Mesodermal cell (in vitro differentiated cells): ENCODE data around the gene SOX12. TPM values are rescaled to one million over a fixed set of nuclear protein-coding genes. Genes with fewer than 3 reads are reported as not detected.

Source experiments
- H3K27ac ChIP-seq: 2 replicates; pipeline ENCODE4 v1.7.0; 2013; ENCODE audit warnings: mild to moderate bottlenecking, low read depth, low read length, moderate library complexity; ENCODE audit not compliant: severe bottlenecking
- H3K36me3 ChIP-seq: 2 replicates; pipeline ENCODE4 v1.7.1; 2013; ENCODE audit warnings: mild to moderate bottlenecking, low read length, moderate library complexity; ENCODE audit not compliant: control insufficient read depth, insufficient read depth
- H3K4me1 ChIP-seq: one replicate; pipeline ENCODE4 v1.7.1; 2013; ENCODE audit warnings: mild to moderate bottlenecking, low read length; ENCODE audit not compliant: insufficient read depth, control insufficient read depth, poor library complexity, severe bottlenecking
- H3K4me3 ChIP-seq: 2 replicates; pipeline ENCODE4 v1.7.0; 2013; ENCODE audit warnings: low read length, control low read depth, mild to moderate bottlenecking; ENCODE audit not compliant: insufficient read depth, poor library complexity, severe bottlenecking; ENCODE audit errors: extremely low read depth
- H3K9me3 ChIP-seq: 2 replicates; pipeline ENCODE4 v1.7.1; 2013; ENCODE audit warnings: mild to moderate bottlenecking, low read length, moderate library complexity; ENCODE audit not compliant: control insufficient read depth
- WGBS, 2 experiments: methylation state at CpG; one replicate each; pipeline ENCODE4 v1.1.5; 2013; ENCODE audit warnings: missing lambda C conversion rate in 2 of 2; ENCODE audit not compliant: insufficient coverage in 2 of 2; 5-methylcytosine and 5-hydroxymethylcytosine counted together
- polyA plus RNA-seq, 2 experiments: library from polyadenylated mRNA; stranded (reverse); fragments of 50-300 nt; gene quantifications; one replicate each; pipeline ENCODE4 v1.2.3, GENCODE V29; 2013

Gene SOX12
- 42.8 TPM for polyA plus RNA-seq (2013, experiment 1 of 2)
- polyA plus RNA-seq (2013, experiment 2 of 2), result 40.6 TPM

- WGBS, 2 experiments, result 0% methylated on average over 63 to 88 of the region's 106 CpGs
- H3K36me3 ChIP-seq, result peaks cover 25% of the 10 kb centered on the region
- H3K27ac ChIP-seq, result peak within 1 kb of the TSS; percentile 93
- H3K4me1 ChIP-seq, result peaks cover 12% of the 10 kb centered on the region
- H3K9me3 ChIP-seq, result peaks cover 3% of the 10 kb centered on the region
- H3K4me3 ChIP-seq, result peak within 1 kb of the TSS; percentile 84
Measured at GRCh38 chr20:325045-325888, at the start of gene SOX12. SOX12 (plus strand) TSS chr20:325552; CDS start chr20:325925, 373 bp downstream.

DNA sequence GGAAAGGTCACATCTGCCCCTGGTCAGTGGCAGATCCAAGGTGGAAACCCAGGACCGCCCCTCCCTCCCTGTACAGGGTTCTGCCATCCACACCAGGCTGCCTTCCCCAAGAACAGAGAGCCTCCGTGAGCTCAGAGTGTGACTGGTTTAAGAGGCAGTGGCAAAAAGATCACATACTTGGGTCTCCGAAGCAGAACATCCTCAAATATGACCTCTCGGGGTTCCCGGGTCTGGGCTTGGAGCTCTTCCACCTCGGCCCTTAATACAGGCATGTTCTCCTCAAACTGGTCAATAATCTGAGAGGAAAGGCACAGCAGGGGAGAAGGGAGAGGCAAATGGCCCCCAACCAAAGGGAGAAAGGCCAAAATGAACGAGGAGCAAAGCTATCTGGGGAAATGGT lies 49.6 kb upstream of the SOX12 start:
- Histone ChIP-seq H3K27ac (no peak overlapping the region), H3K9me3 (no peaks in the 10 kb centered on the region), H3K36me3 (peaks cover 71% of the 10 kb centered on the region), H3K4me1 (no peaks in the 10 kb centered on the region), H3K4me3 (no peak overlapping the region)
- WGBS, 2 experiments, result 96 to 99% methylated on average over 4 to 5 of the region's 7 CpGs

DNA sequence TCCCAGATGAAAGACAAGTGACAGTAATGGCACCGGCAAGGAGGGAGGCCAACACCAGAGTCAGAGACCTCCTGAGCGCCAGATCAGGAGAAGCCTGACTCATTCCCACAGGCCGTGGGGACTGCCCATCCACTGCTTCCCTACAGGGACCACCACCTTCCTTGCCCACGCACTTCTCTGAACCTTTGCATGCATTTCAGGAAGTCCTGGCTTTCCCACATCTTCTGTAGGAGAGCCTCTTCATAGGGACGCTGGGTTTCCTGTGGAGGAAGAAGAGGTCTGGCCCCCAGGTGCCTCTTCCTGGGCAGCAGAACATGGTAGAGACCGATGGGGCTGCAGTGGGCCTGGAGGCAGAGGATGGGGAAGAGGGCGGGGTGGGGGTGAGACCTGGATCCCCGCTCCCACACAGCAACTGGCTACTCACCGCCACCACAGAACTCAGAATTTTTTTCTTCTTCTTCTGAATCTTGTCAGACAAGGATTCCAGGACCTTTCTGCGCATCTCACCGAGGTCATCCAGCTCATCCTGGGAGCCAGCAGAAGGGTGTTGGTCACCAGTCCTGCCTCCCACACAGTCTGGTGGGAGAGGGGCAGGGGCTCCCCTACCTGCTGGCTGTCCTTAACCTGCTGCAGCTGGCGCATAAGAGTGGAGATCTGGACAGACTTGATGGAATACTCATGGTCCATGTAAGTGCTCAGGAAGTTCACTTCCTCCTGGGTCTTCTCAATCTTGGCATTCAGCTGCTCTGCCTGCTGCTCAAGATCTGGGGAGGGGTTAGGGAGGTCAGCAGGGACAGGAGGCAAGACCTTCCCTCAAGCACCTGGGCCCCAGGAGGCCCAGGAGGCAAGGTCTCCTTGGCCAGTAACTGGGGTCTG lies 48.5 kb upstream of the SOX12 start:
- Histone ChIP-seq H3K36me3 (peaks cover 75% of the 10 kb centered on the region), H3K4me3 (no peak overlapping the region), H3K27ac (no peak overlapping the region), H3K4me1 (no peaks in the 10 kb centered on the region), H3K9me3 (no peaks in the 10 kb centered on the region)
- 90 to 99% methylated on average over 7 to 8 of the region's 12 CpGs for WGBS, 2 experiments

- no peaks in the 10 kb centered on the region for H3K9me3 ChIP-seq
- WGBS, 2 experiments, result 0% methylated on average over 1 of the region's 3 CpGs
- no peak overlapping the region for H3K4me3 ChIP-seq
- peaks cover 81% of the 10 kb centered on the region for H3K36me3 ChIP-seq
- no peaks in the 10 kb centered on the region for H3K4me1 ChIP-seq
- no peak overlapping the region for H3K27ac ChIP-seq
Measured at GRCh38 chr20:277496-277781, 47.9 kb upstream of the SOX12 start.

DNA sequence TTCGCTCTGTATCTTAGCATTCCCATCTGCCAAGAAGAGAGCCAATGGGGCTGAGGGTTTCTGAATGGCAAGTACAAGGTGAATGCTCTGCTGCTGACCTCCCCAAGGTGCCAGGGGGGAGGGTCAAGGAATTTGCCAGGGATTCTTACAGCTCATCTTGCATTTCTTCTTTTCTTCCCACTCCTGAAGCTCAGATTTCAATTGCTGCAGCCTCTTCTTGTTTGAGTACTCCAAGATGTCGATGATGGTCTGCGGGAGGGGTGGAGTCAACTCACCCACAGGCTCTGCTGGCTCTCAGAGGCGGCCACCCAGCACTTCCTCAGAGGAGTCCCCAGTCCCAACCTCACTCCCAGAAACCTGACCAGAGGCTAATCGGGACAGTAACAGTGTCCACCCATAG lies 47.2 kb upstream of the SOX12 start:
- WGBS, 2 experiments, result 80 to 100% methylated on average over 2 to 3 of the region's 5 CpGs
- H3K4me3 ChIP-seq, result no peak overlapping the region
- no peak overlapping the region for H3K27ac ChIP-seq
- peaks cover 86% of the 10 kb centered on the region for H3K36me3 ChIP-seq
- no peaks in the 10 kb centered on the region for H3K9me3 ChIP-seq
- H3K4me1 ChIP-seq, result no peaks in the 10 kb centered on the region

DNA sequence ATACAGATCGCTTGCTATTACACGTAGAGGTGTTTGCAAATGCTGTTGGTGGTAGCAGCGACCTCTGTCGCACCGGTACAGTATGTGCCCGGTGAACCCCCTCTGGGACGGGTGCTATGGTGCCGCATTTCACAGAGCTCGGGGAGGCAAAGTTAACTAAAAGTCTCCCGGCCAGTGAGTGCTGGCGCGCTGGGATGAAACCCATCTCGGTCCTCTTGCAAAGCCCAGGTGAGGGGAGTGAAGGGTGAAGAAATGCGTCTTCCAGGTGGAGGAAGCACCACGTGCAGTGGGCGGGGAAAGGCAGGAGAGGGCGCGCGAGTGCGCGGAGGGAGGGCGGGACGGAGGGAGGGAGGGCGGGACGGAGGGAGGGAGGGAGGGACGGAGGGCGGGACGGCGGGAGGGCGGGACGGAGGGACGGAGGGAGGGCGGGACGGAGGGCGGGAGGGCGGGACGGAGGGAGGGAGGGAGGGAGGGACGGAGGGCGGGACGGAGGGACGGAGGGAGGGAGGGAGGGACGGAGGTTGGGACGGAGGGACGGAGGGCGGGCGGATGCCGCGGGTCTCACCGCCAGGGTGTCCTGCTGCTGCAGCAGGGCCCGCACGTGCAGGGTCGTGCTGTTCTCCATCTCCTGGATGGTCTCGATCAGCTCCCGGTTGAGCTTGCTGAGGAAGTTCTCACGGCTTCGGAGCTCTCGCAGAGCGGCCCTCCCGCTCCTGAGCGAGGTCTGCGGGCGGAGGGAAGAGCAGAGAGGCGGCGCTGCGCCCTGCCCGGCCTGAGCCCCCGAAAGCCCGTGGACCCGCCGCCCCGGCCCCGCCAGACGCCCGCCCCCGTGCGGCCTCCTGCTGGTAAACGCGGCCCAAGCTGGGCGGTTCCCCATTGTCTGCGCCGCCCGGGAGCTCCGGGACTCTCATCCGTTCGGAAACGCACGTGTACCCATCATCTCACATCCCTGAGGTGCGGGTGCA lies 46.5 kb upstream of the SOX12 start:
- no peaks in the 10 kb centered on the region for H3K4me1 ChIP-seq
- H3K9me3 ChIP-seq, result no peaks in the 10 kb centered on the region
- no peak overlapping the region for H3K4me3 ChIP-seq
- no peak overlapping the region for H3K27ac ChIP-seq
- peaks cover 92% of the 10 kb centered on the region for H3K36me3 ChIP-seq
- WGBS, 2 experiments, result 57 to 64% methylated on average over 33 to 62 of the region's 88 CpGs

DNA sequence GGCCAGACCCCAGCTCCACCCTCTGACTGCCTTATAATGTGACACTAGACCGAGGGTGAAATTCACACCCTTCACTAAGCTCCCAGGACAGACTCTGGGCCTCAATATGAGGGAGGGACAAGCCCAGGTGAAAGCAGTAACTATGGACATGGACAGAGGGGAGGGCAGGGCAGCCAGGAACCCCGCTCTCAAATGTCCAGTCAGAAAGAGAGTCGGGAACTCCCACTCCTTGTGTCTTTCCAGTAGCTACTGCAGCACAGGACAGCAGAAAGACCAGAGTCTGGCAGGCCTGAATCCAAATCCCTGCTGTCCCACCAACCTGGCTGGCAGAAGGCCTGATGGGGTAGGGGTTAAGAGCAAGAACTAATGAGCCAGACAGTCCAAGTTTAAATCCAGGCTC lies 41.2 kb upstream of the SOX12 start:
- 60 to 69% methylated on average over 2 to 3 of the region's 3 CpGs for WGBS, 2 experiments
- Histone ChIP-seq H3K27ac (no peak overlapping the region), H3K4me3 (no peak overlapping the region), H3K36me3 (peaks cover 80% of the 10 kb centered on the region), H3K4me1 (peaks cover under 1% of the 10 kb centered on the region), H3K9me3 (peaks cover 4% of the 10 kb centered on the region)

GRCh38 chr20:286508-286907 lies 38.8 kb upstream of the SOX12 start:
- WGBS, 2 experiments, result 90% methylated on average over 2 of the region's 2 CpGs; no CpG with 5 or more reads in 1 of the 2 experiments
- no peak overlapping the region for H3K4me3 ChIP-seq
- no peak overlapping the region for H3K27ac ChIP-seq
- peaks cover 60% of the 10 kb centered on the region for H3K36me3 ChIP-seq
- peaks cover 6% of the 10 kb centered on the region for H3K9me3 ChIP-seq
- H3K4me1 ChIP-seq, result peaks cover 6% of the 10 kb centered on the region

- peaks cover 21% of the 10 kb centered on the region for H3K4me1 ChIP-seq
- H3K27ac ChIP-seq, result no peak overlapping the region
- peaks cover 36% of the 10 kb centered on the region for H3K36me3 ChIP-seq
- WGBS, 2 experiments, result 60 to 100% methylated on average over 1 of the region's 3 CpGs
- peak overlapping the region; percentile 87 for H3K4me3 ChIP-seq
- peaks cover 6% of the 10 kb centered on the region for H3K9me3 ChIP-seq
Measured at GRCh38 chr20:288956-289692, 36.2 kb upstream of the SOX12 start.
